ENCODE measurements around the gene NCOR2.

Gene NCOR2

GRCh38 chr12:124531281-124531745 is 36.1 kb downstream of the NCOR2 start:
- in situ Hi-C loops (cut with MboI; ENCODE audit: low sequenced_read_pairs, unreplicated experiment), result no loop called here
- DNase-seq (ENCODE audit: low spot score), result no peak
- TF ChIP-seq, protein P1, sequence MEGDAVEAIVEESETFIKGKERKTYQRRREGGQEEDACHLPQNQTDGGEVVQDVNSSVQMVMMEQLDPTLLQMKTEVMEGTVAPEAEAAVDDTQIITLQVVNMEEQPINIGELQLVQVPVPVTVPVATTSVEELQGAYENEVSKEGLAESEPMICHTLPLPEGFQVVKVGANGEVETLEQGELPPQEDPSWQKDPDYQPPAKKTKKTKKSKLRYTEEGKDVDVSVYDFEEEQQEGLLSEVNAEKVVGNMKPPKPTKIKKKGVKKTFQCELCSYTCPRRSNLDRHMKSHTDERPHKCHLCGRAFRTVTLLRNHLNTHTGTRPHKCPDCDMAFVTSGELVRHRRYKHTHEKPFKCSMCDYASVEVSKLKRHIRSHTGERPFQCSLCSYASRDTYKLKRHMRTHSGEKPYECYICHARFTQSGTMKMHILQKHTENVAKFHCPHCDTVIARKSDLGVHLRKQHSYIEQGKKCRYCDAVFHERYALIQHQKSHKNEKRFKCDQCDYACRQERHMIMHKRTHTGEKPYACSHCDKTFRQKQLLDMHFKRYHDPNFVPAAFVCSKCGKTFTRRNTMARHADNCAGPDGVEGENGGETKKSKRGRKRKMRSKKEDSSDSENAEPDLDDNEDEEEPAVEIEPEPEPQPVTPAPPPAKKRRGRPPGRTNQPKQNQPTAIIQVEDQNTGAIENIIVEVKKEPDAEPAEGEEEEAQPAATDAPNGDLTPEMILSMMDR (IDR thresholded peaks at IDR 0.05; ENCODE audit: borderline replicate concordance, control extremely low read depth, extremely low read depth, insufficient read depth, missing control alignments), result no peak

DNA sequence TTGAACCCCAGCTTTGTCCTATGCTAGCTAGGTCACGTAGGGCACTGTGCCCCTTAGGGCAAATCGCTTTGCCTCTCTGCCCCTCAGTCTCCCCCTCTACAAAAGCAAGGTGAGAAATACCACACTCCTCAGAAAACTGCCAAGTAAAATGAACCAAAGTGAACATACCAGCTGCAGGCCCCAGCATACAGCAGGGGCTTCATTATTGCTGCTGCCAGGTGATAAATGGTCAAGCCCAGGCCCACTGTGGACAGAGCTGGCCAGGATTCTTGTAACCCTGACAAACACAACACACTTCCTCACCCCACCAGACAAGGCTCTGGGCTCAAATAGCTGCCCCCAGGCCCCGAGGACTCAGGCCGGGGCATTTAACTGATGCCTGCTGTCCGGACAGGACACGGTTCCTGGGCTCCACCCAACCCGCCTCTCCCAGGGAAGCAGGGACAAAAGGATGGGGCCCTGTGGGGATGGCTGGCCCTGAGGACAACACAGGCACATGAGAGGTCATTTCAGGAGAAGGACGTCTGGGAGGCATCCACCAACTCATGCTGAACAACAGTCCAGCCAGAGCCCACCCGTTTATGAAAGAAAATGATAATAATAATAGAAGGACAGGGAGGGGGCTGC is 36.7 kb downstream of the NCOR2 start:
- no peak for DNase-seq (ENCODE audit: low spot score)
- in situ Hi-C loops (cut with MboI; ENCODE audit: low sequenced_read_pairs, unreplicated experiment), result no loop called here
- TF ChIP-seq, protein P1 (IDR thresholded peaks at IDR 0.05; ENCODE audit: borderline replicate concordance, control extremely low read depth, extremely low read depth, insufficient read depth, missing control alignments), result no peak

DNA sequence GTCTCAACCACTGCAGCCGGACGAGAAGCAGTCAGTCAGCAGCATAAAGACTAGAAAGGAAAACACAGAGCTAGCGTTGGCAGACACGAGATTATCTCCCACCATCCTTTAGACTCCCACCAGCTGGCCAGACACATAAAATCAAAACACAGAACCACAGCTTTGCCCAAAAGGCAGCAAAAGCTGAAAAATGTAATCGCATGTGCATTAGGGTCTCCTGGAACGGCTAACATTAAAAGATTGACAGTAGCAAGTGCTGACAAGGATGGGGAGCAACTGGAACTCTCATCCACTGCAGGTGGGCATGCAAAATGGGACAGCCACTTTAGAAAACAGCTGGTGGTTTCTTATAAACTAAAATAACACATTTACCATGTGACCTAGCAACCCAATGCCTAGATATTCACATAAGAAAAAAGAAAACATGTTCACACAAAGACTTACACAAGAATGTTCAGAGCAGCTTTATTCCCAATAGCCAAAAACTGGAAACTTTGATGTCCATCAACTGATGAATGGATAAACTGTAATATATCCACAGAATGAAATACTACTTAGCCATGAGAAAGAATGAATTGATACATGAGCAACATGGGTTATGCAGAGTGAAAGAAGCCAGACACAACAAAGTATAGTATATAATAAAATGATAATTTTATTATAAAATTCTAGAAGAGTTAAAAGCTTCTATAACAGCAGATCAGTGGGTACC is 37.7 kb downstream of the NCOR2 start:
- DNase-seq (ENCODE audit: low spot score), result no peak
- in situ Hi-C loops (cut with MboI; ENCODE audit: low sequenced_read_pairs, unreplicated experiment), result no loop called here
- TF ChIP-seq, protein P1 (IDR thresholded peaks at IDR 0.05; ENCODE audit: borderline replicate concordance, control extremely low read depth, extremely low read depth, insufficient read depth, missing control alignments), result no peak

DNA sequence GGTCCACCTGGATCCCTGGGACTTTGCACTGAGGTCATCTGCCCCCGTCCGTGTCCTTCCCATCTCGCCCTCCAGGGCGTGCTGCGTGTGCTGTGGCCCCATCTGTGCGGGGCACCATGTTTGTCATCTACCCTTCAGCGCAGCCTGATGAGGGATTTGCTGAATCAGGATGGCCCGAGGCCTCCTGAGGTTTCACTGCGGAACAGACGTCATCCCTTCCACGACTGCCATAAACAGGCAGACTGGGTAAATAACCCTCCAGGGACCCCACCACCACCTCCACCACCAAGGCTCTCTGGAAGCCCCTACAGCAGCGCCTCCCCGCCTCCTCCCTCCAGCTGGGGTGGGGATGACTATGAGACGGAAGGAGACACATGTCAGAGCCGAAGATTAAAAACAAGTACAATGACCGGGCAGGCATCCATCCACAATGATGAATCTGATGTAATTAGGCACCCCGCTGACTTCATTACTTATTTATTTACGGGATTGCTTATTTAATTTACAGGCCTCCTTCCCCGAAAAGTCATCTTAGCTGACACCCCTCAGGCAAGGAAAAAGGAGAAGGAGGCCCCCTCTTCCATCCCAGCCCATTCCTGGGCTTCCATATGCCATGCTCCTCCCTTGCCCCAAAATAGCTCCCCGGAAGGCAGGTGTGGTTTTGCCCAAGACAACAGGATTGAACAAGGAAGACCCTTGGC is 39.4 kb downstream of the NCOR2 start:
- no peak for DNase-seq (ENCODE audit: low spot score)
- in situ Hi-C loops (cut with MboI; ENCODE audit: low sequenced_read_pairs, unreplicated experiment), result no loop called here
- TF ChIP-seq, protein P1 (IDR thresholded peaks at IDR 0.05; ENCODE audit: borderline replicate concordance, control extremely low read depth, extremely low read depth, insufficient read depth, missing control alignments), result no peak

DNA sequence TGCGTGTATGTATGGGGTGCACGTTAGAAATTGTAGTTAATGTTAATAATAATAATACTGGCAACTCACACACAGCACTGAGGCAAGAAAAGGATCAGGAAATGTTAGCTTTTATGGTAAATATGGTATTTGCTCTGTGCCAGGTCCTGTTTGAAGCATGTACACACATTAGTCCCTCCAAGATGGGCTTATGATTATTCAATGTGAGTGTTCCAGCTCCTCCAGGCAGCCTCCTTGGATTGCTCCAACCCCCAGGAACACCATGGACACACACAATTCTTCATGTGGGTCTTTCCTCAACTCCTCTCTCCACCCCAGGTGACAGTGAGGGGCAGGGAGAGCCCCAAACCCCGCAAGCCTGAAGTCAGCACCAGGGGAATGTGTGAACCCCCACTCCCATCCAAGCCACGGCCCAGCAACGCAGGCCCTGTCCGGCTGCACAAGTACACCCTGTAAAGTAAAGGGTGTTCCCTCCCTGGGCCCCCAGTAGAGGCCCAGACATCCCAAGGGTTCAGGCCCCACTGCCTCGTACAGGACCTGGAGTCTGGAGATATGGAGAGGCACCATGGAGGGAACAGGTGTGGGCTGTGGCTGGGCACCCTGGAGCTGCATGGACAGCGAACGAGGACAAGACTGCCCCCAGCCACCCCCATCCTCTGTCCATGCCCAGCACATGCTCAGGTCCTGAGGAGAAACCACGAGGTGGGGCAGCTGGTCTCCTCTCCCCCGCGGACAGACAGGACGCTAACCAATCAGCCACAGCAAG is 41.3 kb downstream of the NCOR2 start:
- DNase-seq (ENCODE audit: low spot score), result no peak
- in situ Hi-C loops (cut with MboI; ENCODE audit: low sequenced_read_pairs, unreplicated experiment), result no loop called here
- TF ChIP-seq, protein P1 (IDR thresholded peaks at IDR 0.05; ENCODE audit: borderline replicate concordance, control extremely low read depth, extremely low read depth, insufficient read depth, missing control alignments), result no peak

GRCh38 chr12:124525455-124525854 is 42.0 kb downstream of the NCOR2 start:
- no peak for DNase-seq (ENCODE audit: low spot score)
- in situ Hi-C loops (cut with MboI; ENCODE audit: low sequenced_read_pairs, unreplicated experiment), result no loop called here

More at GRCh38 chr12:124525455-124525854, 42.0 kb downstream of the NCOR2 start:
- TF ChIP-seq, protein P1 (IDR thresholded peaks at IDR 0.05; ENCODE audit: borderline replicate concordance, control extremely low read depth, extremely low read depth, insufficient read depth, missing control alignments), result no peak
